Dendritic cell treated with granulocyte-macrophage colony-stimulating factor and Interleukin-4, amounts not matched to agents 40 ng/mL and 50 ng/mL, for 4 days (primary cell): Measurements from ENCODE around the gene VASH1.
"Not testable (repeated sequence)": the region's sequence is repeated elsewhere in the genome, so short reads cannot be mapped to it uniquely, and the experiment has no call there.

Experiments
- H3K27ac Mint-ChIP-seq: one replicate; pipeline ENCODE4 v1.8.0; 2022; ENCODE audit warnings: mild to moderate bottlenecking, mixed read lengths
- H3K27me3 Mint-ChIP-seq: one replicate; pipeline ENCODE4 v1.8.0; 2022; ENCODE audit warnings: mild to moderate bottlenecking, mixed read lengths
- H3K36me3 Mint-ChIP-seq: one replicate; pipeline ENCODE4 v1.8.0; 2022; ENCODE audit warnings: low read depth, mixed read lengths
- H3K4me1 Mint-ChIP-seq: one replicate; pipeline ENCODE4 v1.8.0; 2022; ENCODE audit warnings: low read depth, mixed read lengths
- H3K4me3 Mint-ChIP-seq: one replicate; pipeline ENCODE4 v1.8.0; 2022; ENCODE audit warnings: mild to moderate bottlenecking, moderate library complexity, mixed read lengths
- H3K9me3 Mint-ChIP-seq: one replicate; pipeline ENCODE4 v1.8.0; 2022; ENCODE audit warnings: mixed read lengths
- intact Hi-C: fragments of 100-400 bp; cut with micrococcal nuclease; formaldehyde crosslinking; loops from one replicate; pipeline ENCODE4 v1.15.0; 2022

VASH1 gene

GRCh38 chr14:76726551-76726970 is 34.7 kb upstream of the VASH1 start:
- H3K9me3 Mint-ChIP-seq: no peaks in the 10 kb centered on the region
- no peak overlapping the region for H3K4me3 Mint-ChIP-seq
- peak overlapping the region; percentile 53 for H3K27ac Mint-ChIP-seq
- peaks cover 74% of the 10 kb centered on the region for H3K4me1 Mint-ChIP-seq
- H3K36me3 Mint-ChIP-seq: no peaks in the 10 kb centered on the region
- no peaks in the 10 kb centered on the region for H3K27me3 Mint-ChIP-seq
- intact Hi-C loops: no loop called here

GRCh38 chr14:76727384-76727783 is 33.9 kb upstream of the VASH1 start:
- intact Hi-C loops: no loop called here
- Mint-ChIP-seq H3K4me3 (no peak overlapping the region), H3K4me1 (peaks cover 69% of the 10 kb centered on the region), H3K27me3 (no peaks in the 10 kb centered on the region), H3K27ac (no peak overlapping the region), H3K9me3 (no peaks in the 10 kb centered on the region), H3K36me3 (no peaks in the 10 kb centered on the region)

- H3K4me3 Mint-ChIP-seq: no peak overlapping the region
- intact Hi-C loops: no loop called here
- H3K36me3 Mint-ChIP-seq: no peaks in the 10 kb centered on the region
- no peaks in the 10 kb centered on the region for H3K9me3 Mint-ChIP-seq
- peaks cover 65% of the 10 kb centered on the region for H3K4me1 Mint-ChIP-seq
- H3K27ac Mint-ChIP-seq: no peak overlapping the region
- no peaks in the 10 kb centered on the region for H3K27me3 Mint-ChIP-seq
Observed at GRCh38 chr14:76727901-76728300, 33.4 kb upstream of the VASH1 start.

GRCh38 chr14:76729258-76729657 is 32.0 kb upstream of the VASH1 start:
- Mint-ChIP-seq H3K4me3 (no peak overlapping the region), H3K9me3 (no peaks in the 10 kb centered on the region), H3K27me3 (no peaks in the 10 kb centered on the region), H3K27ac (peak overlapping the region; percentile 42), H3K36me3 (no peaks in the 10 kb centered on the region), H3K4me1 (peaks cover 58% of the 10 kb centered on the region)
- intact Hi-C loops: no loop called here

GRCh38 chr14:76729953-76730505 is 31.2 kb upstream of the VASH1 start:
- no peaks in the 10 kb centered on the region for H3K9me3 Mint-ChIP-seq
- intact Hi-C loops: no loop called here
- peaks cover 58% of the 10 kb centered on the region for H3K4me1 Mint-ChIP-seq

GRCh38 chr14:76734501-76734900 is 26.8 kb upstream of the VASH1 start:
- H3K36me3 Mint-ChIP-seq, intact Hi-C loops, H3K27me3 Mint-ChIP-seq, H3K27ac Mint-ChIP-seq, H3K4me3 Mint-ChIP-seq, H3K9me3 Mint-ChIP-seq: not testable (repeated sequence)
- peaks cover 34% of the 10 kb centered on the region for H3K4me1 Mint-ChIP-seq

More at GRCh38 chr14:76729953-76730505, 31.2 kb upstream of the VASH1 start:
- H3K36me3 Mint-ChIP-seq: no peaks in the 10 kb centered on the region
- no peaks in the 10 kb centered on the region for H3K27me3 Mint-ChIP-seq
- peak overlapping the region; percentile 7 for H3K27ac Mint-ChIP-seq
- no peak overlapping the region for H3K4me3 Mint-ChIP-seq

- peaks cover 2% of the 10 kb centered on the region for H3K27me3 Mint-ChIP-seq
- peaks cover 25% of the 10 kb centered on the region for H3K9me3 Mint-ChIP-seq
- intact Hi-C loops: no loop called here
- H3K36me3 Mint-ChIP-seq: peaks cover 13% of the 10 kb centered on the region
- no peak overlapping the region for H3K27ac Mint-ChIP-seq
- peaks cover 14% of the 10 kb centered on the region for H3K4me1 Mint-ChIP-seq
- H3K4me3 Mint-ChIP-seq: no peak overlapping the region
Observed at GRCh38 chr14:76736514-76736913, 24.8 kb upstream of the VASH1 start.

GRCh38 chr14:76741074-76741473 is 20.2 kb upstream of the VASH1 start:
- Mint-ChIP-seq H3K27ac (no peak overlapping the region), H3K36me3 (peaks cover 21% of the 10 kb centered on the region), H3K4me1 (peaks cover 19% of the 10 kb centered on the region), H3K4me3 (no peak overlapping the region), H3K27me3 (peaks cover 8% of the 10 kb centered on the region), H3K9me3 (peaks cover 27% of the 10 kb centered on the region)
- intact Hi-C loops: no loop called here

GRCh38 chr14:76742185-76742584 is 19.1 kb upstream of the VASH1 start:
- H3K36me3 Mint-ChIP-seq: peaks cover 21% of the 10 kb centered on the region
- intact Hi-C loops: no loop called here
- H3K4me3 Mint-ChIP-seq: no peak overlapping the region
- no peak overlapping the region for H3K27ac Mint-ChIP-seq
- peaks cover 27% of the 10 kb centered on the region for H3K9me3 Mint-ChIP-seq
- peaks cover 8% of the 10 kb centered on the region for H3K4me1 Mint-ChIP-seq
- peaks cover 11% of the 10 kb centered on the region for H3K27me3 Mint-ChIP-seq

- H3K4me3 Mint-ChIP-seq: no peak overlapping the region
- H3K27ac Mint-ChIP-seq: peak overlapping the region; percentile 47
- intact Hi-C loops: no loop called here
- H3K36me3 Mint-ChIP-seq: peaks cover 21% of the 10 kb centered on the region
- peaks cover 27% of the 10 kb centered on the region for H3K9me3 Mint-ChIP-seq
- H3K27me3 Mint-ChIP-seq: peaks cover 15% of the 10 kb centered on the region
- peaks cover 7% of the 10 kb centered on the region for H3K4me1 Mint-ChIP-seq
Observed at GRCh38 chr14:76742966-76743365, 18.3 kb upstream of the VASH1 start.

GRCh38 chr14:76752744-76753143 is 8.5 kb upstream of the VASH1 start:
- Mint-ChIP-seq H3K4me1 (peaks cover 28% of the 10 kb centered on the region), H3K27ac (no peak overlapping the region), H3K4me3 (no peak overlapping the region), H3K9me3 (no peaks in the 10 kb centered on the region), H3K36me3 (no peaks in the 10 kb centered on the region), H3K27me3 (peaks cover 5% of the 10 kb centered on the region)
- intact Hi-C loops: no loop called here

- Mint-ChIP-seq H3K9me3 (no peaks in the 10 kb centered on the region), H3K4me1 (peaks cover 35% of the 10 kb centered on the region), H3K27ac (no peak overlapping the region), H3K36me3 (no peaks in the 10 kb centered on the region), H3K27me3 (peaks cover 7% of the 10 kb centered on the region), H3K4me3 (no peak overlapping the region)
- intact Hi-C loops: no loop called here
Observed at GRCh38 chr14:76753541-76754198, 7.6 kb upstream of the VASH1 start.

- Mint-ChIP-seq H3K4me1 (peaks cover 43% of the 10 kb centered on the region), H3K27me3 (peaks cover 5% of the 10 kb centered on the region), H3K27ac (peak overlapping the region; percentile 20), H3K9me3 (no peaks in the 10 kb centered on the region), H3K36me3 (no peaks in the 10 kb centered on the region), H3K4me3 (no peak overlapping the region)
- intact Hi-C loops: no loop called here
Observed at GRCh38 chr14:76754586-76754985, 6.7 kb upstream of the VASH1 start.

GRCh38 chr14:76755610-76756370 is 5.5 kb upstream of the VASH1 start:
- peaks cover 55% of the 10 kb centered on the region for H3K4me1 Mint-ChIP-seq
- H3K36me3 Mint-ChIP-seq: no peaks in the 10 kb centered on the region
- H3K9me3 Mint-ChIP-seq: no peaks in the 10 kb centered on the region
- H3K27ac Mint-ChIP-seq: peak overlapping the region; percentile 21
- no peak overlapping the region for H3K4me3 Mint-ChIP-seq
- H3K27me3 Mint-ChIP-seq: peaks cover 4% of the 10 kb centered on the region
- intact Hi-C loops: no loop called here
